Bronchial epithelial cell (primary cell): Measurements from ENCODE around the gene SRXN1. TPM values are rescaled to one million over a fixed set of nuclear protein-coding genes. Genes with fewer than 3 reads are reported as not detected.

Experiments
- DNase-seq: peaks from one replicate; pipeline ENCODE4 v3.0.0-alpha.2; 2010; ENCODE audit warnings: low read depth
- FAIRE-seq: peaks from 2 replicates; lab custom pipeline; 2011; peaks lifted over from hg19 to GRCh38; lab: Jason Lieb, UNC
- H3K27me3 ChIP-seq: 2 replicates; pipeline ENCODE4 v1.5.1; 2011; ENCODE audit warnings: low read length; ENCODE audit not compliant: control insufficient read depth, insufficient read depth
- H3K36me3 ChIP-seq: 2 replicates; pipeline ENCODE4 v1.5.1; 2011; ENCODE audit warnings: low read length; ENCODE audit not compliant: control insufficient read depth, insufficient read depth
- H3K4me3 ChIP-seq: 2 replicates; pipeline ENCODE4 v1.5.1; 2011; ENCODE audit warnings: mild to moderate bottlenecking, low read depth, low read length, control low read depth
- total RNA-seq: library from RNA; depleted of rRNA; stranded (reverse); fragments of >200 nt; gene quantifications from 2 replicates; pipeline ENCODE4 v1.2.1, GENCODE V29; 2014
- TF ChIP-seq, protein P1 (sequence below): IDR thresholded peaks from 2 replicates; pipeline ENCODE4 v1.5.1; 2011; ENCODE audit warnings: mild to moderate bottlenecking, moderate library complexity, low read length, control low read depth, inconsistent platforms; ENCODE audit not compliant: insufficient read depth, severe bottlenecking

SRXN1 gene
- total RNA-seq, 1 donor from 2014 or later = 146 TPM

GRCh38 chr20:668638-669037, 15.6 kb upstream of the SRXN1 start:
- Histone ChIP-seq H3K36me3 (no peaks in the 10 kb centered on the region), H3K27me3 (peaks cover 39% of the 10 kb centered on the region), H3K4me3 (no peak overlapping the region)
- no peak for DNase-seq
- FAIRE-seq = no peak
- TF ChIP-seq, protein P1, sequence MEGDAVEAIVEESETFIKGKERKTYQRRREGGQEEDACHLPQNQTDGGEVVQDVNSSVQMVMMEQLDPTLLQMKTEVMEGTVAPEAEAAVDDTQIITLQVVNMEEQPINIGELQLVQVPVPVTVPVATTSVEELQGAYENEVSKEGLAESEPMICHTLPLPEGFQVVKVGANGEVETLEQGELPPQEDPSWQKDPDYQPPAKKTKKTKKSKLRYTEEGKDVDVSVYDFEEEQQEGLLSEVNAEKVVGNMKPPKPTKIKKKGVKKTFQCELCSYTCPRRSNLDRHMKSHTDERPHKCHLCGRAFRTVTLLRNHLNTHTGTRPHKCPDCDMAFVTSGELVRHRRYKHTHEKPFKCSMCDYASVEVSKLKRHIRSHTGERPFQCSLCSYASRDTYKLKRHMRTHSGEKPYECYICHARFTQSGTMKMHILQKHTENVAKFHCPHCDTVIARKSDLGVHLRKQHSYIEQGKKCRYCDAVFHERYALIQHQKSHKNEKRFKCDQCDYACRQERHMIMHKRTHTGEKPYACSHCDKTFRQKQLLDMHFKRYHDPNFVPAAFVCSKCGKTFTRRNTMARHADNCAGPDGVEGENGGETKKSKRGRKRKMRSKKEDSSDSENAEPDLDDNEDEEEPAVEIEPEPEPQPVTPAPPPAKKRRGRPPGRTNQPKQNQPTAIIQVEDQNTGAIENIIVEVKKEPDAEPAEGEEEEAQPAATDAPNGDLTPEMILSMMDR = no peak

- TF ChIP-seq, protein P1 = no peak
- Histone ChIP-seq H3K4me3 (no peak overlapping the region), H3K27me3 (peaks cover 39% of the 10 kb centered on the region), H3K36me3 (no peaks in the 10 kb centered on the region)
- FAIRE-seq (no peak), DNase-seq (no peak)
Observed at GRCh38 chr20:668050-668449, 15.1 kb upstream of the SRXN1 start.

DNA sequence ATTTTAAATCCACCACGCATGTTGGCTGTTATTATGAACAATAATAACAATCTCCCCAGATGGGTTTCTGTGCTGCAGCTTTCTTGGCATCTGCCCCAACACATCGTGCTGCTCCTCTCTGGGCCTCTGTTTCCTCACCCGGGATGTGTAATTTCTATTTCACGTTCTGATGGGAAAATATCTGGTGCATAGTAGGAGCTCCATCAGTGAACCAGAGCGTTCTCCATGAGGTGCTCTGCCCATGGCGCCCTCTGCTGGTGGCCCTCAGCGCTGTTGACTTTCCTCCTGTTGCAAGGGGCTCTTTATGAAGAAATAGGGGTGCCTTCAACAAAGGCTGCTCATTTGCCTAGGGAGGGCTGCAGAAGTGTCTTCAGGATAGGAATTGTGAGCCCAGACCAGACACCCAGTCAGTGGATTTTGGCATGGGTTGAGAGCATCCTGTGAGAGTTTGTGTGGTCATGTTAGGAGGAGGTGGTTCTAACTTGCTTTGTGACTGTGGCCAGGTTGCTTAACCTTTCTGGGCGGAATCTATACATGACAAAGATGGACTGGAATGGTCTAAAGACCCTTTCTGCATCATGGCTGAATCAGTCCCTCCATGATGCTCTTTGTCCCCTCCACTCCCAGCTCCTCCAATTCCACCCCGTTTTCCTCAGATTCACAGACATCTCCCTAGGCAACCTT, 14.5 kb upstream of the SRXN1 start:
- DNase-seq (peak; percentile 40), FAIRE-seq (peak; percentile 52)
- Histone ChIP-seq H3K4me3 (no peak overlapping the region), H3K36me3 (no peaks in the 10 kb centered on the region), H3K27me3 (peaks cover 40% of the 10 kb centered on the region)
- TF ChIP-seq, protein P1 = peak; percentile 94

GRCh38 chr20:666877-667276, 13.9 kb upstream of the SRXN1 start:
- Histone ChIP-seq H3K4me3 (no peak overlapping the region), H3K36me3 (no peaks in the 10 kb centered on the region), H3K27me3 (peaks cover 35% of the 10 kb centered on the region)
- TF ChIP-seq, protein P1 = no peak
- FAIRE-seq (no peak), DNase-seq (no peak)

- DNase-seq (no peak), FAIRE-seq (no peak)
- H3K36me3 ChIP-seq = no peaks in the 10 kb centered on the region
- TF ChIP-seq, protein P1 = no peak
- H3K4me3 ChIP-seq = no peak overlapping the region
- H3K27me3 ChIP-seq = peaks cover 29% of the 10 kb centered on the region
Observed at GRCh38 chr20:665276-665675, 12.3 kb upstream of the SRXN1 start.

- TF ChIP-seq, protein P1 = no peak
- no peak for FAIRE-seq
- Histone ChIP-seq H3K27me3 (peaks cover 29% of the 10 kb centered on the region), H3K36me3 (no peaks in the 10 kb centered on the region), H3K4me3 (no peak overlapping the region)
- DNase-seq = no peak
Observed at GRCh38 chr20:664576-664975, 11.6 kb upstream of the SRXN1 start.
